GM12872 (cell line): ENCODE data around the gene TMCC2.

Experiments used
- TF ChIP-seq, protein P1 (sequence below): IDR thresholded peaks from 3 replicates; pipeline ENCODE4 v1.5.1; 2011; ENCODE audit warnings: low read depth, mild to moderate bottlenecking, low read length, moderate library complexity; ENCODE audit not compliant: insufficient read depth

Gene TMCC2

GRCh38 chr1:205227584-205228013, at the start of gene TMCC2:
Gene TMCC2 (plus strand): TSS chr1:205227946. CDS start chr1:205228565, 619 bp downstream.
- TF ChIP-seq, protein P1, sequence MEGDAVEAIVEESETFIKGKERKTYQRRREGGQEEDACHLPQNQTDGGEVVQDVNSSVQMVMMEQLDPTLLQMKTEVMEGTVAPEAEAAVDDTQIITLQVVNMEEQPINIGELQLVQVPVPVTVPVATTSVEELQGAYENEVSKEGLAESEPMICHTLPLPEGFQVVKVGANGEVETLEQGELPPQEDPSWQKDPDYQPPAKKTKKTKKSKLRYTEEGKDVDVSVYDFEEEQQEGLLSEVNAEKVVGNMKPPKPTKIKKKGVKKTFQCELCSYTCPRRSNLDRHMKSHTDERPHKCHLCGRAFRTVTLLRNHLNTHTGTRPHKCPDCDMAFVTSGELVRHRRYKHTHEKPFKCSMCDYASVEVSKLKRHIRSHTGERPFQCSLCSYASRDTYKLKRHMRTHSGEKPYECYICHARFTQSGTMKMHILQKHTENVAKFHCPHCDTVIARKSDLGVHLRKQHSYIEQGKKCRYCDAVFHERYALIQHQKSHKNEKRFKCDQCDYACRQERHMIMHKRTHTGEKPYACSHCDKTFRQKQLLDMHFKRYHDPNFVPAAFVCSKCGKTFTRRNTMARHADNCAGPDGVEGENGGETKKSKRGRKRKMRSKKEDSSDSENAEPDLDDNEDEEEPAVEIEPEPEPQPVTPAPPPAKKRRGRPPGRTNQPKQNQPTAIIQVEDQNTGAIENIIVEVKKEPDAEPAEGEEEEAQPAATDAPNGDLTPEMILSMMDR = no peak

DNA sequence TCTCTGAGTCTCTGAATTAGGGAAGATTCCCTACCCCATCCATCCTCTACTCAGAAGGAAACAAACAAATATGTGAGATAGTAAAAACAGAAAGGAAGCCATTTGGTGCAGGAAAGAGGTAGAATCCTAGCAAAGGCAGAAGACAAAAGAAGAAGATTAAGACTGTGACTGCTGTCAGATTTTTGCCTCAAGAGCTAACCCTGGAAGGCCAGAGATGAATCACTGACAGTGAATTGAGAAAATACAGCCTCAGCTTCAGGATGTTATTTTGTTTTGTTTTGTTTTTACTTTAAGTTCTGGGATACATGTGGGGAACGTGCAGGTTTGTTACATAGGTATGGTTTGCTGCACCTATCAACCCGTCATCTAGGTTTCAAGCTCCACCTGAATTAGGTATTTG, 47.9 kb upstream of the TMCC2 start:
- TF ChIP-seq, protein P1 = no peak

DNA sequence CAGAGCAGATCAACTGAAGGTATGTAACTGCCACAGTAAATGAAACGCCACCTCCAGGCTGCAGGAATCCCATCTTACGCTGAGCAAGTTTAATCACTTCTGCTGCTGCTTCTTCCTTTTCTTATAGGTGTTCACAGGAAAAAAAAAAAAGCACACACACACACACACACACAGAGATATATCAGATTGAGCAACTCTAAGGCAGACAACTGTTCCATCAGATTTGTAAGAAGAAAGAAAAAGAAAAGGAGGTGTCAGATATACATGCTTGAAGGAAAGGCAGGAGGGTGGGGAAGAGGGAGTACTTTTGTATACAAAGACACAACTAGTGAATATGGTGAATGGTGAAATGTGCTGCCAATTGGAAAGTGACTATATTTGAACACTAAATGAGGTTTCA, 44.8 kb upstream of the TMCC2 start:
- TF ChIP-seq, protein P1 = no peak

DNA sequence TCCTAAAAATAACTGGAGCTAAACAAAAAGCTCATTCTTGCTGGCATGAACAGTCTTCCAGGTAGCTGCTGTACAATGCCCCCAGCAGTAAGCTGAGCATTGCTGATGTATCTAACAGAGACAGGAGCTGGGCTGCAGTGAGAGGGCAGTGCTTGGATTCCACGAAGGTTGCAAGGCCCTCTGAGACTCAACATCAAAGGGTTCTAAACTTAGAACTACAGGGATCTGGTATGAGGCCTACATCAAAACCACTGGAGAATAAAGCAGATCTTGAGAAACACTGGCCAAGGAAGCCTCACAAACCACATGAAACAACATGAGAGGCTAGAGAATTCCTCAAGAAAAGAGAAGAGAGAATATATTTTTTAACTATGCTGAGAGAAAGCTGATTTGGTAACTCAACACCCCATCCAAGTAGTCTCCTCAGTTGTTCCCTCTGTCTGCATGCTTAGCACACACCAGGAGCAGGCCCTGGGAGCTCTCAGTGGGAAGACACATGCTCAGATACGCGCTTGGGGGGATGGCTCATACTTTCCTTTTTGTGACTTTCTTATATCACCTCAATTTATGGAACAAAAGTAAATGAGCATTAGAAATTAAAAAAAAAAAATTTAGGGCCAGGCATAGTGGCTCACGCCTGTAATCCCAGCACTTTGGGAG, 43.9 kb upstream of the TMCC2 start:
- TF ChIP-seq, protein P1 = no peak

GRCh38 chr1:205186191-205186590, 41.6 kb upstream of the TMCC2 start:
- TF ChIP-seq, protein P1 = no peak

GRCh38 chr1:205187420-205187819, 40.3 kb upstream of the TMCC2 start:
- TF ChIP-seq, protein P1 = no peak

DNA sequence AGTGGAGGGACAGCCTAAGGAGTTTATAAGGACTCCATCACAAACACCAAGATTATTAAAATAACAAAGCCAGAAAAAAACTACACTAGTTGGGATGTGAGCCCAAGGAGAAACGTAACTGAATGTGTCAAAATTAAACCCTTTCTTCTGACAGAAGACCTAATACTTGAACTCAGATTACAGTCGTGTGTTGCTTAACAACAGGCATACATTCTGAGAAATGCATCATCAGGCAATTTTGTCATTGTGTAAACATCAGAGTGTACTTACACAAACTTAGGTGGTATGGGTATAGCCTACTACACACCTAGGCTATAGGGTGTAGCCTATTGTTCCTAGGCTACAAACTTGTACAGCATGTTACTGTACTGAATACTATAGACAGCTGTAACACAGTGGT, 39.6 kb upstream of the TMCC2 start:
- TF ChIP-seq, protein P1 = no peak
